ENCODE data around the gene PINLYP.
"Not testable (repeated sequence)": the region's sequence is repeated elsewhere in the genome, so short reads cannot be mapped to it uniquely, and the experiment has no call there.

Gene PINLYP

GRCh38 chr19:43575156-43575950, at the start of gene PINLYP, which contains the start of gene XRCC1:
Gene PINLYP (plus strand): TSS chr19:43575801. CDS start chr19:43577192, 1,391 bp downstream.
Gene XRCC1 (minus strand): TSS chr19:43575527. CDS start chr19:43575458, 69 bp downstream.
- DNase-seq (ENCODE audit: low read depth, low spot score): peak; percentile 97

- no peak for DNase-seq (ENCODE audit: low read depth, low spot score)
Measured at GRCh38 chr19:43525836-43526771, 49.5 kb upstream of the PINLYP start.

GRCh38 chr19:43526884-43527859, 48.4 kb upstream of the PINLYP start, which contains the start of gene ETHE1:
Gene ETHE1 (minus strand): TSS chr19:43527201. CDS start chr19:43527177, 24 bp downstream.
- DNase-seq (ENCODE audit: low read depth, low spot score): no peak

- no peak for DNase-seq (ENCODE audit: low read depth, low spot score)
Measured at GRCh38 chr19:43527860-43528622, 47.6 kb upstream of the PINLYP start.

GRCh38 chr19:43532571-43532961, 43.0 kb upstream of the PINLYP start:
- no peak for DNase-seq (ENCODE audit: low read depth, low spot score)

GRCh38 chr19:43532962-43533545, 42.5 kb upstream of the PINLYP start, which contains the start of gene ZNF575:
Gene ZNF575 (plus strand): TSS chr19:43533188. CDS start chr19:43534423, 1,235 bp downstream.
- peak; percentile 91 for DNase-seq (ENCODE audit: low read depth, low spot score)

GRCh38 chr19:43533546-43534304, 41.9 kb upstream of the PINLYP start:
- peak; percentile 98 for DNase-seq (ENCODE audit: low read depth, low spot score)

GRCh38 chr19:43534305-43534815, 41.2 kb upstream of the PINLYP start:
- DNase-seq (ENCODE audit: low read depth, low spot score): no peak

GRCh38 chr19:43534816-43535761, 40.5 kb upstream of the PINLYP start:
- DNase-seq (ENCODE audit: low read depth, low spot score): no peak

- no peak for DNase-seq (ENCODE audit: low read depth, low spot score)
Measured at GRCh38 chr19:43538922-43539321, 36.7 kb upstream of the PINLYP start.

- no peak for DNase-seq (ENCODE audit: low read depth, low spot score)
Measured at GRCh38 chr19:43540381-43540780, 35.2 kb upstream of the PINLYP start.

- DNase-seq (ENCODE audit: low read depth, low spot score): no peak
Measured at GRCh38 chr19:43541920-43542650, 33.5 kb upstream of the PINLYP start.

- no peak for DNase-seq (ENCODE audit: low read depth, low spot score)
Measured at GRCh38 chr19:43544077-43544476, 31.5 kb upstream of the PINLYP start.

GRCh38 chr19:43545276-43545675, 30.3 kb upstream of the PINLYP start:
- no peak for DNase-seq (ENCODE audit: low read depth, low spot score)

- DNase-seq (ENCODE audit: low read depth, low spot score): no peak
Measured at GRCh38 chr19:43545981-43546380, 29.6 kb upstream of the PINLYP start.

- no peak for DNase-seq (ENCODE audit: low read depth, low spot score)
Measured at GRCh38 chr19:43546581-43546980, 29.0 kb upstream of the PINLYP start.

GRCh38 chr19:43547926-43548325, 27.7 kb upstream of the PINLYP start:
- not testable (repeated sequence) for DNase-seq (ENCODE audit: low read depth, low spot score)

All from brain pericyte (primary cell).